PC-3 (cell line): ENCODE data around the gene ZNF420.

Experiments used
- CTCF ChIP-seq: fragments of 300-600 bp; sonication (generic); conservative IDR thresholded peaks from 2 replicates; pipeline ENCODE4 v1.5.1; 2017; ENCODE audit warnings: antibody characterized with exemption, low read depth, mild to moderate bottlenecking, low read length
- EZH2 ChIP-seq: fragments of 300-600 bp; sonication (generic); IDR thresholded peaks from one replicate; pipeline ENCODE4 v1.6.1; 2017; ENCODE audit warnings: antibody characterized with exemption, mild to moderate bottlenecking, low read length; ENCODE audit not compliant: unreplicated experiment
- EZH2phosphoT487 ChIP-seq: fragments of 300-600 bp; sonication (generic); IDR thresholded peaks from 2 replicates; pipeline ENCODE4 v1.6.1; 2018; ENCODE audit warnings: mild to moderate bottlenecking, antibody characterized with exemption, low read length, borderline replicate concordance

- TF ChIP-seq CTCF (no peak), EZH2 (no peak), EZH2phosphoT487 (no peak)
Measured at GRCh38 chr19:37056776-37057175, 21.5 kb upstream of the ZNF420 start.
